Measurements from ENCODE around the gene GPBP1. TPM values are rescaled to one million over a fixed set of nuclear protein-coding genes. Genes with fewer than 3 reads are reported as not detected.

GPBP1 gene
- total and polyA plus RNA-seq, 2 experiments from 2014 or later, result 105 to 109 TPM

DNA sequence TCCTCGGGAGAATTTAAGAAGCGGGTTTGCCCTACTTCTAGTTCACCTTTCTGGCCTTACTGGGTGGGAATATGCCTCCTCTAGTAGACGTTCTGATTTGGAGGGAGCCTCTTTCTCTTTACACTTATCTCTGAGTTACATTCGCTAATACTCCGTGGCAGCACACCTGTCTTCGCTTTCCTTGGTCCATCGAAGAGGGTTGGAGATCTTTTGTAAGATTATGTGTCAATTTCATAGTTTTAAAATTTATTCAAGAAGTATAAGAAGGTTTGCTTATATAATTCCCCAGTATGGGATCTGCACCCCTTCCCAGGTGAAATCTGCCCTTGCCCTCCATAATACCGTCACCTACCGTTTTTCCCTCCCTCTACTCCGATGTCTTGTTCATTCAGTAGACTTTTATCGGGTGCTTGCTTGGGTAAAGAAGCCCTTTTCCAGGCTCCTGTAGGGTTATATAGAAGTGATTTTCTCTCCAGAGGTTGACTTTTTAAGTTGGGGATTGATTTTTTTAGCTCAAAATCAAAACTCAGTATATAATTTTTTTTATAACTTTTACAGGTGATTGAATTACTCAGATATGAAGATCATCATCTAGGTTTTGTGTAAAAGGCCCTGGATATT is 1.1 kb downstream of the GPBP1 start (continued):
- no peak for TF ChIP-seq ZNF331 (CRISPR knock-in tag; IDR thresholded peaks at IDR 0.05; ENCODE audit: low read depth)
- no peak for TF ChIP-seq STAT1 (IDR thresholded peaks at IDR 0.05; ENCODE audit: unreplicated experiment)
- TF ChIP-seq, protein P1, sequence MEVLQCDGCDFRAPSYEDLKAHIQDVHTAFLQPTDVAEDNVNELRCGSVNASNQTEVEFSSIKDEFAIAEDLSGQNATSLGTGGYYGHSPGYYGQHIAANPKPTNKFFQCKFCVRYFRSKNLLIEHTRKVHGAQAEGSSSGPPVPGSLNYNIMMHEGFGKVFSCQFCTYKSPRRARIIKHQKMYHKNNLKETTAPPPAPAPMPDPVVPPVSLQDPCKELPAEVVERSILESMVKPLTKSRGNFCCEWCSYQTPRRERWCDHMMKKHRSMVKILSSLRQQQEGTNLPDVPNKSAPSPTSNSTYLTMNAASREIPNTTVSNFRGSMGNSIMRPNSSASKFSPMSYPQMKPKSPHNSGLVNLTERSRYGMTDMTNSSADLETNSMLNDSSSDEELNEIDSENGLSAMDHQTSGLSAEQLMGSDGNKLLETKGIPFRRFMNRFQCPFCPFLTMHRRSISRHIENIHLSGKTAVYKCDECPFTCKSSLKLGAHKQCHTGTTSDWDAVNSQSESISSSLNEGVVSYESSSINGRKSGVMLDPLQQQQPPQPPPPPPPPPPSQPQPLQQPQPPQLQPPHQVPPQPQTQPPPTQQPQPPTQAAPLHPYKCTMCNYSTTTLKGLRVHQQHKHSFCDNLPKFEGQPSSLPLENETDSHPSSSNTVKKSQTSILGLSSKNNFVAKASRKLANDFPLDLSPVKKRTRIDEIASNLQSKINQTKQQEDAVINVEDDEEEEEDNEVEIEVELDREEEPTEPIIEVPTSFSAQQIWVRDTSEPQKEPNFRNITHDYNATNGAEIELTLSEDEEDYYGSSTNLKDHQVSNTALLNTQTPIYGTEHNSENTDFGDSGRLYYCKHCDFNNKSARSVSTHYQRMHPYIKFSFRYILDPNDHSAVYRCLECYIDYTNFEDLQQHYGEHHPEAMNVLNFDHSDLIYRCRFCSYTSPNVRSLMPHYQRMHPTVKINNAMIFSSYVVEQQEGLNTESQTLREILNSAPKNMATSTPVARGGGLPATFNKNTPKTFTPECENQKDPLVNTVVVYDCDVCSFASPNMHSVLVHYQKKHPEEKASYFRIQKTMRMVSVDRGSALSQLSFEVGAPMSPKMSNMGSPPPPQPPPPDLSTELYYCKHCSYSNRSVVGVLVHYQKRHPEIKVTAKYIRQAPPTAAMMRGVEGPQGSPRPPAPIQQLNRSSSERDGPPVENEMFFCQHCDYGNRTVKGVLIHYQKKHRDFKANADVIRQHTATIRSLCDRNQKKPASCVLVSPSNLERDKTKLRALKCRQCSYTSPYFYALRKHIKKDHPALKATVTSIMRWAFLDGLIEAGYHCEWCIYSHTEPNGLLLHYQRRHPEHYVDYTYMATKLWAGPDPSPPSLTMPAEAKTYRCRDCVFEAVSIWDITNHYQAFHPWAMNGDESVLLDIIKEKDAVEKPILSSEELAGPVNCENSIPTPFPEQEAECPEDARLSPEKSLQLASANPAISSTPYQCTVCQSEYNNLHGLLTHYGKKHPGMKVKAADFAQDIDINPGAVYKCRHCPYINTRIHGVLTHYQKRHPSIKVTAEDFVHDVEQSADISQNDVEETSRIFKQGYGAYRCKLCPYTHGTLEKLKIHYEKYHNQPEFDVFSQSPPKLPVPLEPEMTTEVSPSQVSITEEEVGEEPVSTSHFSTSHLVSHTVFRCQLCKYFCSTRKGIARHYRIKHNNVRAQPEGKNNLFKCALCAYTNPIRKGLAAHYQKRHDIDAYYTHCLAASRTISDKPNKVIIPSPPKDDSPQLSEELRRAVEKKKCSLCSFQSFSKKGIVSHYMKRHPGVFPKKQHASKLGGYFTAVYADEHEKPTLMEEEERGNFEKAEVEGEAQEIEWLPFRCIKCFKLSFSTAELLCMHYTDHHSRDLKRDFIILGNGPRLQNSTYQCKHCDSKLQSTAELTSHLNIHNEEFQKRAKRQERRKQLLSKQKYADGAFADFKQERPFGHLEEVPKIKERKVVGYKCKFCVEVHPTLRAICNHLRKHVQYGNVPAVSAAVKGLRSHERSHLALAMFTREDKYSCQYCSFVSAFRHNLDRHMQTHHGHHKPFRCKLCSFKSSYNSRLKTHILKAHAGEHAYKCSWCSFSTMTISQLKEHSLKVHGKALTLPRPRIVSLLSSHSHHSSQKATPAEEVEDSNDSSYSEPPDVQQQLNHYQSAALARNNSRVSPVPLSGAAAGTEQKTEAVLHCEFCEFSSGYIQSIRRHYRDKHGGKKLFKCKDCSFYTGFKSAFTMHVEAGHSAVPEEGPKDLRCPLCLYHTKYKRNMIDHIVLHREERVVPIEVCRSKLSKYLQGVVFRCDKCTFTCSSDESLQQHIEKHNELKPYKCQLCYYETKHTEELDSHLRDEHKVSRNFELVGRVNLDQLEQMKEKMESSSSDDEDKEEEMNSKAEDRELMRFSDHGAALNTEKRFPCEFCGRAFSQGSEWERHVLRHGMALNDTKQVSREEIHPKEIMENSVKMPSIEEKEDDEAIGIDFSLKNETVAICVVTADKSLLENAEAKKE (CRISPR knock-in tag; IDR thresholded peaks at IDR 0.05), result no peak

DNA sequence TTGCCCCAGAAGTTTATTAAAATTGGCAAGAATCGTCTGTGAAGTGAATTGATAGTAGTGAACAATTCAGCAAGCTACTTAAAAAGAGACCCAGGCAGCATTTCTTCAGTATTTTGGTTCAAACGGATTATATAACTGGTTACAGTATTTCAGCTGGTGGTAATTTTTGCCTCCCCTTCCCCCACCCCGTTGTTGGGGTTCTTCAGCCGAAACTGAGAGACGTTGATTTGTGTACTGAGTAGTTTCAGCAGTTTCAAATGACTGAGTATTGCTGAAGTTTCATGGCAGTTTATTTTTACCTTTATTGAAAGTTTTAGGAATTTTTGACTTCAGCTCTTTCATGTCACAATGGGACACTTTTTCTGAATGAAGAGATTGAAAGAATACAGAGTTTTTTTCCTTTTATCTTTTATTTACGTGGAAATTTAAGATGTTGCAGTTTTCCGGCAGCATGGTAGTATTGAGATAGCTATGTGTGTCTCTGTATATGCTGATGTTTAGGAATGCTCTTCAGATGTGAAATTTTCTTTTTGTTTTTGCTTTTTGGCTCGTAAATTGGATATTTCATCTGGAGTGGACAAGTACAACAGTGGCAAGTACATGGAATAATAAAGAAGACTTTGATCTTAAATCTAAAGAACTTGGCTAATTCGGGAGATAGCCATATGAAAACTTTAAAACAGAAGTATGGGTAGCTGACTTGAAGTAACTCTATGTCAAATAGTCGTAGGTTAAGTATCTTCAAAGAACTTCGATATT is 1.9 kb downstream of the GPBP1 start:
- H3F3A ChIP-seq (replicated peaks; ENCODE audit: low read depth), result peaks cover 7% of the 10 kb centered on the region; the same call in 1 of the 2 replicates
- H2AFZ ChIP-seq, result no peak overlapping the region
- peak overlapping the region; percentile 94 for H3K27ac Mint-ChIP-seq
- no peaks in the 10 kb centered on the region; the same call in 1 of the 2 replicates for H3K36me3 ChIP-seq (ENCODE audit: insufficient read depth)
- peaks cover 68% of the 10 kb centered on the region for H3K79me2 ChIP-seq (replicated peaks; ENCODE audit: insufficient read depth)
- H3K4me3 ChIP-seq, result peak overlapping the region; percentile 93
- H3K27me3 ChIP-seq (ENCODE audit: insufficient read depth), result no peaks in the 10 kb centered on the region
- peaks cover 44% of the 10 kb centered on the region for H3K4me1 Mint-ChIP-seq
- peaks cover 18% of the 10 kb centered on the region for H3K27me3 Mint-ChIP-seq (ENCODE audit: insufficient read depth, low read depth, poor library complexity)
- peak overlapping the region; percentile 79 for H3K4me2 ChIP-seq
- DNase-seq (ENCODE audit: low spot score) (peak; percentile 50), ATAC-seq (no peak)
- peak overlapping the region; percentile 91 for H3K4me3 Mint-ChIP-seq
- peaks cover 46% of the 10 kb centered on the region for H4K20me1 ChIP-seq (replicated peaks; ENCODE audit: insufficient read depth)
- H3K4me1 ChIP-seq (ENCODE audit: insufficient read depth), result peaks cover 25% of the 10 kb centered on the region
- H3K27ac ChIP-seq (ENCODE audit: low read depth), result peak overlapping the region; percentile 100; the same call in 1 of the 2 replicates
- H3K9me3 Mint-ChIP-seq, result no peaks in the 10 kb centered on the region
- TF ChIP-seq CREB1 (CRISPR knock-in tag; IDR thresholded peaks at IDR 0.05; ENCODE audit: low read depth) (no peak), EZH2 (IDR thresholded peaks at IDR 0.05; ENCODE audit: low read depth, unreplicated experiment) (no peak)
- H3K36me3 Mint-ChIP-seq (ENCODE audit: low read depth), result peaks cover 56% of the 10 kb centered on the region
- no peaks in the 10 kb centered on the region for H3K9me2 ChIP-seq (ENCODE audit: insufficient read depth)

Data from GM23338 (cell line).